Endodermal cell (in vitro differentiated cells): ENCODE data around the gene SBF2. TPM values are rescaled to one million over a fixed set of nuclear protein-coding genes. Genes with fewer than 3 reads are reported as not detected.

Experiments
- DNase-seq: peaks from one replicate; pipeline ENCODE4 v3.0.0-alpha.2; 2017
- H3K27ac ChIP-seq: 2 replicates; pipeline ENCODE4 v1.5.1; 2013; ENCODE audit warnings: mild to moderate bottlenecking, low read depth, low read length, moderate library complexity
- H3K27me3 ChIP-seq: 2 replicates; pipeline ENCODE4 v1.6.1; 2013; ENCODE audit warnings: mild to moderate bottlenecking, low read length, moderate library complexity; ENCODE audit not compliant: insufficient read depth, control insufficient read depth, poor library complexity, severe bottlenecking
- H3K36me3 ChIP-seq: 2 replicates; pipeline ENCODE4 v1.7.0; 2013; ENCODE audit warnings: mild to moderate bottlenecking, low read length, moderate library complexity; ENCODE audit not compliant: control insufficient read depth, insufficient read depth
- H3K4me1 ChIP-seq: one replicate; pipeline ENCODE4 v1.7.0; 2013; ENCODE audit warnings: low read length; ENCODE audit not compliant: control insufficient read depth, insufficient read depth
- H3K4me3 ChIP-seq: 2 replicates; pipeline ENCODE4 v1.5.1; 2013; ENCODE audit warnings: mild to moderate bottlenecking, low read length, moderate library complexity
- H3K9ac ChIP-seq: 2 replicates; pipeline ENCODE4 v1.6.1; 2013; ENCODE audit warnings: mild to moderate bottlenecking, low read length, moderate library complexity; ENCODE audit not compliant: poor library complexity, severe bottlenecking; ENCODE audit errors: extremely low read depth
- H3K9me3 ChIP-seq: 2 replicates; pipeline ENCODE4 v1.6.1; 2013; ENCODE audit warnings: mild to moderate bottlenecking, low read length, moderate library complexity; ENCODE audit not compliant: control insufficient read depth
- H3K27ac Mint-ChIP-seq: 2 replicates; pipeline ENCODE4 v1.8.0; 2020; ENCODE audit warnings: mixed read lengths
- H3K27me3 Mint-ChIP-seq: 2 replicates; pipeline ENCODE4 v1.8.0; 2021; ENCODE audit warnings: mild to moderate bottlenecking, mixed read lengths; ENCODE audit not compliant: insufficient read depth
- H3K36me3 Mint-ChIP-seq: 2 replicates; pipeline ENCODE4 v1.8.0; 2020; ENCODE audit warnings: low read depth, mixed read lengths
- H3K4me1 Mint-ChIP-seq: 2 replicates; pipeline ENCODE4 v1.8.0; 2020; ENCODE audit warnings: mixed read lengths
- H3K4me3 Mint-ChIP-seq: 2 replicates; pipeline ENCODE4 v1.8.0; 2020; ENCODE audit warnings: mild to moderate bottlenecking, moderate library complexity, mixed read lengths
- H3K9me3 Mint-ChIP-seq: 2 replicates; pipeline ENCODE4 v1.8.0; 2020; ENCODE audit warnings: mild to moderate bottlenecking, mixed read lengths
- CTCF ChIP-seq: fragments of 200-600 bp; sonication (generic); conservative IDR thresholded peaks from 2 replicates; pipeline ENCODE4 v1.5.0; 2021; ENCODE audit warnings: antibody characterized with exemption, mild to moderate bottlenecking
- WGBS, 2 experiments: methylation state at CpG; one replicate each; pipeline versions ENCODE4 v1.1.5 to v1.1.7; 2013; ENCODE audit warnings: missing lambda C conversion rate in 2 of 2, mixed read lengths in 1 of 2; ENCODE audit not compliant: insufficient coverage in 1 of 2, insufficient read length in 1 of 2; 5-methylcytosine and 5-hydroxymethylcytosine counted together
- total RNA-seq, 2 donors: library from RNA; stranded (reverse); fragmentation: NEBNext Ultra II Directional in 1 of 2; extraction: Animal tissue kit (Norgen Biotek cat#: 25700) in 1 of 2; gene quantifications; 2 replicates in 1 of 2; 3 replicates in 1 of 2; pipeline ENCODE4 v1.2.1, GENCODE V29; 2021

The SBF2 gene
- total RNA-seq, 2 donors from 2014 or later: 27.1 to 32.5 TPM

GRCh38 chr11:10122326-10123197, 171.5 kb downstream of the SBF2 start:
- Histone ChIP-seq H3K4me1 (no peaks in the 10 kb centered on the region), H3K27me3 (no peaks in the 10 kb centered on the region), H3K4me3 (no peak overlapping the region), H3K27ac (no peak overlapping the region), H3K36me3 (no peaks in the 10 kb centered on the region), H3K9ac (no peak overlapping the region), H3K9me3 (no peaks in the 10 kb centered on the region)
- Mint-ChIP-seq H3K36me3 (no peaks in the 10 kb centered on the region), H3K4me1 (no peaks in the 10 kb centered on the region), H3K4me3 (no peak overlapping the region), H3K27me3 (no peaks in the 10 kb centered on the region), H3K9me3 (no peaks in the 10 kb centered on the region), H3K27ac (no peak overlapping the region)
- 89 to 92% methylated on average over 2 to 4 of the region's 5 CpGs for WGBS, 2 experiments
- no peak for TF ChIP-seq CTCF
- DNase-seq: no peak

GRCh38 chr11:10118865-10119264, 175.2 kb downstream of the SBF2 start:
- Mint-ChIP-seq H3K9me3 (no peaks in the 10 kb centered on the region), H3K36me3 (no peaks in the 10 kb centered on the region), H3K27ac (no peak overlapping the region), H3K4me1 (no peaks in the 10 kb centered on the region), H3K27me3 (no peaks in the 10 kb centered on the region), H3K4me3 (no peak overlapping the region)
- Histone ChIP-seq H3K27me3 (no peaks in the 10 kb centered on the region), H3K27ac (no peak overlapping the region), H3K36me3 (no peaks in the 10 kb centered on the region), H3K4me3 (no peak overlapping the region), H3K9ac (no peak overlapping the region), H3K9me3 (peaks cover 6% of the 10 kb centered on the region), H3K4me1 (no peaks in the 10 kb centered on the region)
- WGBS, 2 experiments: no CpG with 5 or more reads among the region's 1 CpG
- TF ChIP-seq CTCF: no peak
- no peak for DNase-seq

GRCh38 chr11:10117709-10118351, 176.2 kb downstream of the SBF2 start:
- no peak overlapping the region for H3K4me3 Mint-ChIP-seq
- H3K9me3 ChIP-seq: peaks cover 8% of the 10 kb centered on the region
- no peak overlapping the region for H3K4me3 ChIP-seq
- H3K36me3 ChIP-seq: no peaks in the 10 kb centered on the region
- no peak overlapping the region for H3K27ac ChIP-seq
- TF ChIP-seq CTCF: no peak
- no peaks in the 10 kb centered on the region for H3K4me1 Mint-ChIP-seq
- no peaks in the 10 kb centered on the region for H3K27me3 Mint-ChIP-seq
- H3K36me3 Mint-ChIP-seq: no peaks in the 10 kb centered on the region
- H3K27me3 ChIP-seq: no peaks in the 10 kb centered on the region
- H3K9ac ChIP-seq: no peak overlapping the region
- no peaks in the 10 kb centered on the region for H3K9me3 Mint-ChIP-seq
- H3K4me1 ChIP-seq: no peaks in the 10 kb centered on the region
- DNase-seq: no peak
- WGBS, 2 experiments: 91 to 100% methylated on average over 1 to 3 of the region's 3 CpGs
- H3K27ac Mint-ChIP-seq: no peak overlapping the region
